ENCODE results near the gene ST13.
"Not testable (repeated sequence)": the region's sequence is repeated elsewhere in the genome, so short reads cannot be mapped to it uniquely, and the experiment has no call there.

The ST13 gene

DNA sequence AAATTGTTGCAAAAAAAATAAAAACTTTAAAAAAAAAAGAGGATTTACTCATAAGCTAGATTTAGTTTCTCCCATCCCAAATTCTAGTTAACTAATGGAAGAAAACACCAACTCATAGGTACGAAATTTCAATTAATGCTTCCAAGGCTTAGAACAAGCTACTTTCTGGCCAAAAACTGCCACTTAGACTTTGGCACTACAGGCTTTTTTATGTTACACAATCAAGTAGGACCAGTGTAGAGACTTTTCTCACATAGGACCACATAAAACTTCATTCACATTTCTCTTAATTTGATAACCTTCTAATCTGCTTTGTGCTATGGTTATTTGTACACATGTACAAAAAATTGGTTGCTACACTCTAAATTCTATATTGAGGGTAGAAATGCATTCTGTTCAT is 3.1 kb downstream of the ST13 start:
- no peak for DNase-seq (ENCODE audit: extremely low spot score)
- ChIA-PET POLR2A (no interaction called here), CTCF (interaction anchor here (1.1 to 1.8 kb wide), 4 partner anchors 19 to 69 kb away, joined by 3 to 10 read pairs (median 4); no protein-coding TSS in a partner anchor)
- TF ChIP-seq, protein P1, sequence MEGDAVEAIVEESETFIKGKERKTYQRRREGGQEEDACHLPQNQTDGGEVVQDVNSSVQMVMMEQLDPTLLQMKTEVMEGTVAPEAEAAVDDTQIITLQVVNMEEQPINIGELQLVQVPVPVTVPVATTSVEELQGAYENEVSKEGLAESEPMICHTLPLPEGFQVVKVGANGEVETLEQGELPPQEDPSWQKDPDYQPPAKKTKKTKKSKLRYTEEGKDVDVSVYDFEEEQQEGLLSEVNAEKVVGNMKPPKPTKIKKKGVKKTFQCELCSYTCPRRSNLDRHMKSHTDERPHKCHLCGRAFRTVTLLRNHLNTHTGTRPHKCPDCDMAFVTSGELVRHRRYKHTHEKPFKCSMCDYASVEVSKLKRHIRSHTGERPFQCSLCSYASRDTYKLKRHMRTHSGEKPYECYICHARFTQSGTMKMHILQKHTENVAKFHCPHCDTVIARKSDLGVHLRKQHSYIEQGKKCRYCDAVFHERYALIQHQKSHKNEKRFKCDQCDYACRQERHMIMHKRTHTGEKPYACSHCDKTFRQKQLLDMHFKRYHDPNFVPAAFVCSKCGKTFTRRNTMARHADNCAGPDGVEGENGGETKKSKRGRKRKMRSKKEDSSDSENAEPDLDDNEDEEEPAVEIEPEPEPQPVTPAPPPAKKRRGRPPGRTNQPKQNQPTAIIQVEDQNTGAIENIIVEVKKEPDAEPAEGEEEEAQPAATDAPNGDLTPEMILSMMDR (IDR thresholded peaks at IDR 0.05; ENCODE audit: control extremely low read depth, extremely low read depth, low read depth, missing control alignments) = no peak

DNA sequence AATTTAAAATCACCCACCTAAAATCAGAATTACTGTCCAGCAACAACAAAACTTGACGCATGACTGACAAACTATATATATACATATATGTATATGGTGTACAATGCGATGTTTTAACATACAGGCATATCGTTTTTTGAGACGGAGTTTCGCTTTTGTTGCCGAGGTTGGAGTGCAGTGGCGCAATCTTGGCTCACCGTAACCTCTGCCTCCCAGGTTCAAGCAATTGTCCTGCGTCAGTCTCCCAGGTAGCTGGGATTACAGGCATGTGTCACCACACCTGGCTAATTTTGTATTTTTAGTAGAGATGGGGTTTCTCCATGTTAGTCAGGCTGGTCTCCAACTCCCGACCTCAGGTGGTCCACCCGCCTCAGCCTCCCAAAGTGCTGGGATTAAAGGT is 10.6 kb downstream of the ST13 start:
- POLR2A ChIA-PET; DNase-seq (ENCODE audit: extremely low spot score): not testable (repeated sequence)
- CTCF ChIA-PET = interaction anchor here (0.7 kb wide), 1 partner anchor 357 kb away, joined by 3 read pairs; no protein-coding TSS in a partner anchor

DNA sequence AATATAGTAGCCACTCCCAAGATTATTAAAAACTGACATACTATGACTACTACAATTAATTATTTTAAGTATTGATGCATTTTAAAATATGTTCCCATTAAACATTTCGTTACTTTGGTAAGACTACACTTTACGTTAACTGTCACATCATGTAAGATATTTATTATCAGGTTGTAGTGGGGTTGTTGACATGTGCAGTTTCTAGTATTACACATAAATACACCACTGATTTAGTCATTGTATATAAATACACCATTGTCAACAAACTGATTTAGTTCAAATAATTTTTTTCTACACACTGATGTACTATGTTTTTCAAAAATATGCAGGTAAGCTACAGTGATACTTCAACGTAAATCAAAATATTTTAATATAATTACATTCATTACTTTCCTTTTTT is 11.5 kb downstream of the ST13 start:
- CTCF ChIA-PET = no interaction called here
- TF ChIP-seq, protein P1 (IDR thresholded peaks at IDR 0.05; ENCODE audit: control extremely low read depth, extremely low read depth, low read depth, missing control alignments) = no peak
- POLR2A ChIA-PET = no interaction called here
- no peak for DNase-seq (ENCODE audit: extremely low spot score)

DNA sequence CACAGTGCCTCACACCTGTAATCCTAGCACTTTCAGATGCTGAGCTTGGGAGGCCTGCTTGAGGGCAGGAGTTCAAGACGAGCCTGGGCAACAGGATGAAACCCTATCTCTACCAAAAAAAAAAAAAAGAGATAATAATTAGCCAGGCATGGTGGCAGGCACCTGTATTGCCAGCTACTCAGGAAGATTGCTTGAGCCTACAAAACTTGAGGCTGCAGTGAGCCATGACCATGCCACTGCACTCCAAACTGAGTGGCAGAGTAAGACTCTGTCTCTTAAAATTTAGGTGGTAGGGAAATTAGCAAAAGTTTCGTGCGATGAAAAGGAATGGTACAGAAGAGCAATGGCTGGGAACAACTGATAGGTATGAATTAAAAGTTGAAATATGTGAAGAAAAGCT is 18.0 kb downstream of the ST13 start:
- CTCF ChIA-PET = interaction anchor here (1.1 to 2.3 kb wide), 3 partner anchors 16 to 45 kb away, joined by 3 to 5 read pairs (median 4); partner anchors contain the start of genes ST13 and XPNPEP3
- TF ChIP-seq, protein P1 (IDR thresholded peaks at IDR 0.05; ENCODE audit: control extremely low read depth, extremely low read depth, low read depth, missing control alignments) = no peak
- no peak for DNase-seq (ENCODE audit: extremely low spot score)
- POLR2A ChIA-PET = interaction anchor here (0.7 kb wide), 1 partner anchor 352 kb away, joined by 3 read pairs; no protein-coding TSS in a partner anchor

DNA sequence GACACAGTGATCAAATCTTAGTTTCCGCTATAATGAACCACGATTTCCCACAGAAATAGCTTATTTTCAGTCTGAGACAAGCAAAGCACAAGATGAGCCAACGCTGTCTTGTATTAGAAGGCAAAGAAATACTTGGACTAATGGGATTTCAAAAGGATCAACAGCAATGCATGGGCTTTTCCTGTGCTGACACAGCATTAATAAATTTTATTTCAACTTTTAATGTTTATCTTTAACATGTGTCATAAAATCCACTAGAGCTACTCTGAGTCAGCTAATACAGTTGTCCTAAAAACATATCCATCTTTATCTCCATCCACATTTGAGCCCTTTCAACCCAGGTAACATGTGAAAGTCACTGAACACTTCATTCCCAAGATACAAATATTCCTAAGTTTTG is 21.8 kb downstream of the ST13 start:
- DNase-seq (ENCODE audit: extremely low spot score) = no peak
- POLR2A ChIA-PET = no interaction called here

DNA sequence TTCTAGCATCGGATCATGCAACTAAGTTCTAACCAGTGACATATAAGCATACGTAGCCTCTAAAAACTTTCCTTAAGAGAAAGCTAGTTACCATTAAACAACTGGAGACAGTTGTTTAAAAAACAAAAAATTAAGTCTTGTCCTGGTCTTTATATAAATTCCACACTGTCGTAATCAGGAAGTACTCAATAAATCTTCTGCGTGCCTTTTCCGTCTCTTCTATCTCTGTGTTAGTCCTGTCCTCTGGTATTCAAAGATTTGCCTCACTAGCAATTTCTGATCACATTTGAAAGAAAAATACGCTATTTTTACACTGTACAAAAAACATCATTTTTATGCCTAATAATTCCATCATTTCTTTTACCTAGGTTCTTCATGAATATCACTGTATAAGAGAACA is 27.3 kb downstream of the ST13 start:
- TF ChIP-seq, protein P1 (IDR thresholded peaks at IDR 0.05; ENCODE audit: control extremely low read depth, extremely low read depth, low read depth, missing control alignments) = no peak
- ChIA-PET CTCF (interaction anchor here (0.9 to 1.0 kb wide), 2 partner anchors 10 to 71 kb away, joined by 3 read pairs; partner anchors contain the start of gene SLC25A17), POLR2A (no interaction called here)
- DNase-seq (ENCODE audit: extremely low spot score) = no peak

More for the DNA sequence above, 21.8 kb downstream of the ST13 start:
- TF ChIP-seq, protein P1 (IDR thresholded peaks at IDR 0.05; ENCODE audit: control extremely low read depth, extremely low read depth, low read depth, missing control alignments) = no peak
- CTCF ChIA-PET = interaction anchor here (1.0 to 2.1 kb wide), 4 partner anchors 15 to 88 kb away, joined by 4 read pairs; partner anchors contain the start of gene SLC25A17

DNA sequence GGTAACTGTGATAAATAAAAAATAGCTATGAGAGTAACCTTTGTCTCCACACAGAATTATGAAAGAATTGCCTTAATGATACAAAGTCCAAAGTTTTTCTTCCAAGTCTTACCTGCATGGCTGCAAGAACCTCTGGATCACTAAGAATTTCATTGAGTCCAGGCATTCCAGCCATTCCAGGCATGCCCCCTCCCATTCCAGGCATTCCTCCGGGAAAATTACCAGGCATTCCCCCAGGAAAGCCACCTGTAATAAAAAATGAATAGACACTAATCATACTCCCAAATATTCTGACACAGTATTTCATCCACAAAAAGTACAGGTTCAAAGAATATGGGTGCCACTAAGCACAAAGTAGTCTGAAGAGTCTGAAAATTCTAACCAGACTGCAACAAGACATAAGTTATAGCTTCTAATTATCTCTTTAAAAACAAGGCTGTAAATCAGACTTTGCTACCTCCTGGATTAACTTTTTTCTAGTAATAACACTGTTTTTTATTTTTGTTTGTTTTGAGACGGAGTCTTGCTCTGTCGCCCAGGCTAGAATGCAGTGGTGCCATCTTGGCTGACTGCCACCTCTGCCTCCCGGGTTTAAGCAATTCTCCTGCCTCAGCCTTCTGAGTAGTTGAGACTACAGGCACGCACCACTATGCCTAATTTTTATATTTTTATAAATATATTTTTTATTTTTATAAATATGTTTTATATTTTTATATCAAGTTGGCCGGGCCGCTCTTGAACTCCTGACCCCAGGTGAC is 29.3 kb downstream of the ST13 start:
- ChIA-PET CTCF (no interaction called here), POLR2A (no interaction called here)
- TF ChIP-seq, protein P1 (IDR thresholded peaks at IDR 0.05; ENCODE audit: control extremely low read depth, extremely low read depth, low read depth, missing control alignments) = no peak
- DNase-seq (ENCODE audit: extremely low spot score) = no peak

DNA sequence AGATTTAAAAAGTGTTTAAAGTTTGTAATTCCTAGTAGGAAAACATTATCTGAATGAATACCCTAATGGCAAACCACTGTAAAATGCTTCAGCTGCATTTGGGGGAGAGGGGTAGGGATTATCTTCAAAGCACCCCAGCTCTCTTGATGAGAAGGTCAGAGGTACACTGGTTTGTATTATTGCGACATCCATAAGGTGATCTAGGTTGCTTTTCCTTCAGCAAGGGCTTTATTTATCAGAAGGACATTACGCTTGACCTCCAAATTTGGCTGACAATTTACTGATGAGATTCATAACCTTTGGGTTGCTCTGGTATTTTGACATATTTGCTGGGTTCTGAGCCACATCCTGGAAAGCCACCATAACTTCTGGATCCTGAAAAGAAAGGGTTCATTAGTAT is 30.1 kb downstream of the ST13 start:
- CTCF ChIA-PET; DNase-seq (ENCODE audit: extremely low spot score); POLR2A ChIA-PET: not testable (repeated sequence)
